Measurements from ENCODE around the gene NLGN1. TPM values are rescaled to one million over a fixed set of nuclear protein-coding genes. Genes with fewer than 3 reads are reported as not detected.
A peak's percentile ranks its signal among the peaks of the same experiment; 100 is the strongest.

The NLGN1 gene
- total RNA-seq, 1 experiment from 2014 or later: 4.0 TPM

GRCh38 chr3:173702561-173702960 is 305.0 kb downstream of the NLGN1 start:
- DNase-seq: no peak
- Histone ChIP-seq H3K27me3 (no peaks in the 10 kb centered on the region), H3K9me3 (no peaks in the 10 kb centered on the region), H3K4me3 (no peak overlapping the region), H3K36me3 (no peaks in the 10 kb centered on the region)

- no peaks in the 10 kb centered on the region for H3K36me3 ChIP-seq
- DNase-seq: no peak
- H3K4me3 ChIP-seq: no peak overlapping the region
Measured at GRCh38 chr3:173703771-173704170, 306.2 kb downstream of the NLGN1 start.

GRCh38 chr3:173706630-173707029 is 309.1 kb downstream of the NLGN1 start:
- Histone ChIP-seq H3K4me3 (no peak overlapping the region), H3K27me3 (no peaks in the 10 kb centered on the region), H3K9me3 (no peaks in the 10 kb centered on the region), H3K36me3 (no peaks in the 10 kb centered on the region)
- no peak for DNase-seq

More at GRCh38 chr3:173703771-173704170, 306.2 kb downstream of the NLGN1 start:
- no peaks in the 10 kb centered on the region for H3K9me3 ChIP-seq
- H3K27me3 ChIP-seq: no peaks in the 10 kb centered on the region

- DNase-seq: peak; percentile 3
- Histone ChIP-seq H3K27me3 (no peaks in the 10 kb centered on the region), H3K4me3 (no peak overlapping the region), H3K36me3 (no peaks in the 10 kb centered on the region), H3K9me3 (no peaks in the 10 kb centered on the region)
Measured at GRCh38 chr3:173708191-173708590, 310.6 kb downstream of the NLGN1 start.

- no peak overlapping the region for H3K4me3 ChIP-seq
- no peaks in the 10 kb centered on the region for H3K36me3 ChIP-seq
- H3K27me3 ChIP-seq: no peaks in the 10 kb centered on the region
- DNase-seq: peak; percentile 6
- H3K9me3 ChIP-seq: no peaks in the 10 kb centered on the region
Measured at GRCh38 chr3:173709026-173709425, 311.5 kb downstream of the NLGN1 start.

GRCh38 chr3:173711619-173712018 is 314.1 kb downstream of the NLGN1 start:
- no peaks in the 10 kb centered on the region for H3K27me3 ChIP-seq
- H3K36me3 ChIP-seq: no peaks in the 10 kb centered on the region
- H3K4me3 ChIP-seq: no peak overlapping the region
- DNase-seq: no peak
- no peaks in the 10 kb centered on the region for H3K9me3 ChIP-seq

GRCh38 chr3:173719585-173719984 is 322.0 kb downstream of the NLGN1 start:
- Histone ChIP-seq H3K36me3 (no peaks in the 10 kb centered on the region), H3K9me3 (no peaks in the 10 kb centered on the region), H3K4me3 (no peak overlapping the region), H3K27me3 (no peaks in the 10 kb centered on the region)
- no peak for DNase-seq

- no peaks in the 10 kb centered on the region for H3K36me3 ChIP-seq
- H3K4me3 ChIP-seq: no peak overlapping the region
- no peak for DNase-seq
- no peaks in the 10 kb centered on the region for H3K27me3 ChIP-seq
- no peaks in the 10 kb centered on the region for H3K9me3 ChIP-seq
Measured at GRCh38 chr3:173725507-173725906, 328.0 kb downstream of the NLGN1 start.

- no peaks in the 10 kb centered on the region for H3K36me3 ChIP-seq
- no peaks in the 10 kb centered on the region for H3K27me3 ChIP-seq
- no peak overlapping the region for H3K4me3 ChIP-seq
- H3K9me3 ChIP-seq: no peaks in the 10 kb centered on the region
- no peak for DNase-seq
Measured at GRCh38 chr3:173730391-173730790, 332.8 kb downstream of the NLGN1 start.

- no peak for DNase-seq
- H3K4me3 ChIP-seq: no peak overlapping the region
- no peaks in the 10 kb centered on the region for H3K27me3 ChIP-seq
- no peaks in the 10 kb centered on the region for H3K36me3 ChIP-seq
- H3K9me3 ChIP-seq: no peaks in the 10 kb centered on the region
Measured at GRCh38 chr3:173732237-173732636, 334.7 kb downstream of the NLGN1 start.

- Histone ChIP-seq H3K4me3 (no peak overlapping the region), H3K9me3 (no peaks in the 10 kb centered on the region), H3K27me3 (no peaks in the 10 kb centered on the region), H3K36me3 (peaks cover 2% of the 10 kb centered on the region)
- DNase-seq: no peak
Measured at GRCh38 chr3:173733029-173733652, 335.6 kb downstream of the NLGN1 start.

GRCh38 chr3:173734473-173734872 is 336.9 kb downstream of the NLGN1 start:
- Histone ChIP-seq H3K36me3 (peaks cover 9% of the 10 kb centered on the region), H3K4me3 (no peak overlapping the region), H3K27me3 (no peaks in the 10 kb centered on the region), H3K9me3 (peaks cover 3% of the 10 kb centered on the region; the same call in 1 of the 2 replicates)
- DNase-seq: no peak

- Histone ChIP-seq H3K27me3 (no peaks in the 10 kb centered on the region), H3K4me3 (no peak overlapping the region), H3K9me3 (peaks cover 3% of the 10 kb centered on the region; the same call in 1 of the 2 replicates), H3K36me3 (peaks cover 9% of the 10 kb centered on the region)
- DNase-seq: no peak
Measured at GRCh38 chr3:173734895-173735294, 337.4 kb downstream of the NLGN1 start.

- Histone ChIP-seq H3K36me3 (peaks cover 9% of the 10 kb centered on the region), H3K27me3 (no peaks in the 10 kb centered on the region), H3K4me3 (no peak overlapping the region), H3K9me3 (peaks cover 3% of the 10 kb centered on the region)
- no peak for DNase-seq
Measured at GRCh38 chr3:173735841-173736240, 338.3 kb downstream of the NLGN1 start.

- H3K27me3 ChIP-seq: no peaks in the 10 kb centered on the region
- peaks cover 3% of the 10 kb centered on the region for H3K9me3 ChIP-seq
- no peak overlapping the region for H3K4me3 ChIP-seq
- DNase-seq: no peak
- peaks cover 9% of the 10 kb centered on the region for H3K36me3 ChIP-seq
Measured at GRCh38 chr3:173737167-173737808, 339.7 kb downstream of the NLGN1 start.

GRCh38 chr3:173739726-173740125 is 342.2 kb downstream of the NLGN1 start:
- no peak for DNase-seq
- Histone ChIP-seq H3K36me3 (peaks cover 9% of the 10 kb centered on the region), H3K4me3 (no peak overlapping the region), H3K27me3 (no peaks in the 10 kb centered on the region), H3K9me3 (peaks cover 3% of the 10 kb centered on the region)

- Histone ChIP-seq H3K4me3 (peak overlapping the region; percentile 30), H3K36me3 (peaks cover 9% of the 10 kb centered on the region), H3K27me3 (no peaks in the 10 kb centered on the region), H3K9me3 (peaks cover 3% of the 10 kb centered on the region)
- DNase-seq: no peak
Measured at GRCh38 chr3:173742491-173742890, 344.9 kb downstream of the NLGN1 start.

- H3K9me3 ChIP-seq: peaks cover 3% of the 10 kb centered on the region
- H3K36me3 ChIP-seq: peaks cover 6% of the 10 kb centered on the region; the same call in 1 of the 2 replicates
- H3K27me3 ChIP-seq: no peaks in the 10 kb centered on the region
- peak overlapping the region; percentile 30 for H3K4me3 ChIP-seq
- no peak for DNase-seq
Measured at GRCh38 chr3:173743111-173743510, 345.6 kb downstream of the NLGN1 start.
